ENCODE measurements around the gene ACER3. TPM values are rescaled to one million over a fixed set of nuclear protein-coding genes. Genes with fewer than 3 reads are reported as not detected.

ACER3 gene
- total RNA-seq, 2 donors from 2014 or later, result 7.0 to 24.7 TPM

DNA sequence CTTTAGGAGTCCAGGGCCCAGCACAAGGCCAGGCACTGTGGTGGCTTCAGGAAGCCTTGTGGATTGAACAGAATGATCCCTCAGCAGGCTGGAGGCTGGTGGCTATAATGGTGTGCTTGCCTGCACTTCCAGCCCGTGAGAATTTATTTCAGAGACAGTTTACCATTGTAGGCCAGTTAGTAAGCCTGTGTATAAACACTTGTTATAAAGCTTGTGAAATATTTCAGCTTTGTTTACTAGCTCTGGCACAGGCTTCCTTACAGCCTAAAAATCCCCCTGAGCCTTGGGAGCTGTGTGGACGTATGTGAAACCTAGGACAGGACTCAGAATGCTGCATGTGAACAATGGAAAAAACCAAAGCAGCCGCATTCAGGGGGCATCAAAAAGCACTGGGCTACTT, 26.6 kb upstream of the ACER3 start:
- no peak for ATAC-seq (ENCODE audit: insufficient number of reproducible peaks, low FRiP score, low read depth)
- no peak for DNase-seq (ENCODE audit: low spot score)
- TF ChIP-seq, protein P1, sequence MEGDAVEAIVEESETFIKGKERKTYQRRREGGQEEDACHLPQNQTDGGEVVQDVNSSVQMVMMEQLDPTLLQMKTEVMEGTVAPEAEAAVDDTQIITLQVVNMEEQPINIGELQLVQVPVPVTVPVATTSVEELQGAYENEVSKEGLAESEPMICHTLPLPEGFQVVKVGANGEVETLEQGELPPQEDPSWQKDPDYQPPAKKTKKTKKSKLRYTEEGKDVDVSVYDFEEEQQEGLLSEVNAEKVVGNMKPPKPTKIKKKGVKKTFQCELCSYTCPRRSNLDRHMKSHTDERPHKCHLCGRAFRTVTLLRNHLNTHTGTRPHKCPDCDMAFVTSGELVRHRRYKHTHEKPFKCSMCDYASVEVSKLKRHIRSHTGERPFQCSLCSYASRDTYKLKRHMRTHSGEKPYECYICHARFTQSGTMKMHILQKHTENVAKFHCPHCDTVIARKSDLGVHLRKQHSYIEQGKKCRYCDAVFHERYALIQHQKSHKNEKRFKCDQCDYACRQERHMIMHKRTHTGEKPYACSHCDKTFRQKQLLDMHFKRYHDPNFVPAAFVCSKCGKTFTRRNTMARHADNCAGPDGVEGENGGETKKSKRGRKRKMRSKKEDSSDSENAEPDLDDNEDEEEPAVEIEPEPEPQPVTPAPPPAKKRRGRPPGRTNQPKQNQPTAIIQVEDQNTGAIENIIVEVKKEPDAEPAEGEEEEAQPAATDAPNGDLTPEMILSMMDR (IDR thresholded peaks at IDR 0.05), result no peak
- H3K9me3 ChIP-seq, result no peaks in the 10 kb centered on the region
- H3K27ac ChIP-seq, result no peak overlapping the region
- H3K36me3 ChIP-seq, result no peaks in the 10 kb centered on the region
- peaks cover 0 to 9% of the 10 kb centered on the region in 2 donors for H3K4me1 ChIP-seq (ENCODE audit: control insufficient read depth in 1 of 2, low read depth in 2 of 2)
- no peaks in the 10 kb centered on the region for H3K27me3 ChIP-seq (replicated peaks; ENCODE audit: insufficient read depth)
- H3K4me3 ChIP-seq, result no peak overlapping the region

DNA sequence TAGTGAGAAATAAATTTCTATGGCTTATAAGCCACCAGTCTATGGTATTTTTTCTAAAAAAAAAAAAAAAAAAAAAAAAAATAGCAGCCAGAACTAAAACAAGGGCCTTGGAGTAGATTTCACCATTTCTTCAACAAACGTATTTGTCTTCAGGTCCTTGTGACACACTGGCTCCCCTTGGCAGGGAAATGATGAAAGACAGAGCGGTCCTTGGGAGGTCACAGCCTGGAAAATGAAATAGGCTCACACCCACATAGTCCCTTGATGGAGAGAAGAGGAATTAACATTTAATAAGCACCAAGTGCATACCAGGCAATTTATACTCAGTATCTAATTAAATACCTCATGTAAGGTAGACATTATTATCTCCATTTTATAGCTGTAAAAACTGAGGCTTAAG, 25.7 kb upstream of the ACER3 start:
- no peaks in the 10 kb centered on the region for H3K27me3 ChIP-seq (replicated peaks; ENCODE audit: insufficient read depth)
- ATAC-seq (ENCODE audit: insufficient number of reproducible peaks, low FRiP score, low read depth), result no peak
- H3K4me1 ChIP-seq (ENCODE audit: control insufficient read depth in 1 of 2, low read depth in 2 of 2), result peaks cover 0 to 9% of the 10 kb centered on the region in 2 donors
- H3K36me3 ChIP-seq, result no peaks in the 10 kb centered on the region
- no peak for DNase-seq (ENCODE audit: low spot score)
- TF ChIP-seq, protein P1 (IDR thresholded peaks at IDR 0.05), result no peak
- no peak overlapping the region for H3K4me3 ChIP-seq
- no peak overlapping the region for H3K27ac ChIP-seq
- no peaks in the 10 kb centered on the region for H3K9me3 ChIP-seq

DNA sequence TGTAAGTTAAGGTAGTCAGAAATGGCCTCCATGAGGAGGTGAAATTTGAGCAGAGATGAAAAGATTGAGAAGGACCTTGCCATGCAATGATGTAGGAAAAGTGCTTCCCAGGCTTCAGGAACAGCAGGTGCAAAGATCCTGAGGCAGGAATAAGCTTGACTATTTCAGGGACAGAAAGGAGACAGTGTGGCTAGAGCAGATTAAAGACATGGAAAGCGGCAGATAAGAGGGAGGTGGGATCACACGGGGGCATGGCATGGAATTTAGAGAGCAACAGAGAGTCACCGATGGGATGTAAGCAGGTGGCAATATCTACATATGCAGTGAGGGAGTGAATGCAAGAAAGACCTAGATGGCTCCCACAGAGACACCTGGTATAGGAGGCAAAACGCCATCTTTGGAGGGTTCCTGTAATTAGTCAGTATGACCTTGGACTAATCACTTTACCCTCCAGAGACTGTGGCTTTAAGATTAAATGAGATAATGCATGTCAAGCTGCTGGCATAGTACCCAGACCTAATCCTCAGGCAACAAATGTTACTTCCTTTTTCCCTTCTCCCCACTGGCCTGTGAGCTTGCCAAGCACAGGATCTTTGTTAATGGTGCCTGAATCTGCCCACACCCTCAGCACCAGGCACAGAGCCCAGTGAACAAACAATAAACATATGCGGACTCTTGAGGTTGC, 24.6 kb upstream of the ACER3 start:
- Histone ChIP-seq H3K27me3 (replicated peaks; ENCODE audit: insufficient read depth) (no peaks in the 10 kb centered on the region), H3K4me3 (no peak overlapping the region), H3K36me3 (no peaks in the 10 kb centered on the region), H3K27ac (no peak overlapping the region), H3K9me3 (no peaks in the 10 kb centered on the region), H3K4me1 (ENCODE audit: control insufficient read depth in 1 of 2, low read depth in 2 of 2) (peaks cover 0 to under 1% of the 10 kb centered on the region in 2 donors)
- no peak for DNase-seq (ENCODE audit: low spot score)
- no peak for ATAC-seq (ENCODE audit: insufficient number of reproducible peaks, low FRiP score, low read depth)
- TF ChIP-seq, protein P1 (IDR thresholded peaks at IDR 0.05), result no peak

DNA sequence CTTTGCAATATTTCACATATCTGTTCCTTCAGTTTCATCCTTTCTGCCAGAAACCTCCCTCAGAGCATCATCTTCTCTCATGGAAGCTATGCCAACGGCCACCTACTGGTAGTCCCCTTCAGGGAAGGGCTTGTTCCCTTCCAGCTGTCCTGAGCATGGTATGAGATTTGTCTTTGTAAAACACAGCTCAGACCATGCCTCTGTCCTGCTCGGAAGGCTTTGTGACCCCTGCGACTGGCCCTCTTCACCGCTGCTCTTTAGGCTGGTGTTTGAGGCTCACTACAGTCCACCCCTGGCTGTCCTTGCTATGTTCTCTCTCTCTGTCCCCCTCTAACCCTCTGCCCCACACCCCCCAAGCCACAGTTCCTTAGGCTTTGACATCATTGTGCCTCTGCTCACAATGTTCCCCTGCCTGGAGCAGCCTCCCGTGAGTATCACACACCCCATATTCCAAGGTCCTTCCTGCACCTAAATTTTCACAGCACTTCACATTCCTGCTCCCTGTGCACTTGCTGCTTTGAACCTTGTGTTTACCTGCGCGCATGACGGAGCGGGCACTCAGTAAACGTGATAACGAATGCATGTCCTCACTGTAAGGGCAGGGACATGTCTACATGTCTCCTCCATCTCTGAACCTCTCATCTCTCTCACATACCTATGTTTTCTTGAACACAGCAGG, 24.0 kb upstream of the ACER3 start:
- Histone ChIP-seq H3K4me1 (ENCODE audit: control insufficient read depth in 1 of 2, low read depth in 2 of 2) (no peaks in the 10 kb centered on the region), H3K27me3 (replicated peaks; ENCODE audit: insufficient read depth) (no peaks in the 10 kb centered on the region), H3K9me3 (no peaks in the 10 kb centered on the region), H3K4me3 (no peak overlapping the region), H3K36me3 (no peaks in the 10 kb centered on the region), H3K27ac (no peak overlapping the region)
- ATAC-seq (ENCODE audit: insufficient number of reproducible peaks, low FRiP score, low read depth), result no peak
- no peak for DNase-seq (ENCODE audit: low spot score)
- TF ChIP-seq, protein P1 (IDR thresholded peaks at IDR 0.05), result no peak

DNA sequence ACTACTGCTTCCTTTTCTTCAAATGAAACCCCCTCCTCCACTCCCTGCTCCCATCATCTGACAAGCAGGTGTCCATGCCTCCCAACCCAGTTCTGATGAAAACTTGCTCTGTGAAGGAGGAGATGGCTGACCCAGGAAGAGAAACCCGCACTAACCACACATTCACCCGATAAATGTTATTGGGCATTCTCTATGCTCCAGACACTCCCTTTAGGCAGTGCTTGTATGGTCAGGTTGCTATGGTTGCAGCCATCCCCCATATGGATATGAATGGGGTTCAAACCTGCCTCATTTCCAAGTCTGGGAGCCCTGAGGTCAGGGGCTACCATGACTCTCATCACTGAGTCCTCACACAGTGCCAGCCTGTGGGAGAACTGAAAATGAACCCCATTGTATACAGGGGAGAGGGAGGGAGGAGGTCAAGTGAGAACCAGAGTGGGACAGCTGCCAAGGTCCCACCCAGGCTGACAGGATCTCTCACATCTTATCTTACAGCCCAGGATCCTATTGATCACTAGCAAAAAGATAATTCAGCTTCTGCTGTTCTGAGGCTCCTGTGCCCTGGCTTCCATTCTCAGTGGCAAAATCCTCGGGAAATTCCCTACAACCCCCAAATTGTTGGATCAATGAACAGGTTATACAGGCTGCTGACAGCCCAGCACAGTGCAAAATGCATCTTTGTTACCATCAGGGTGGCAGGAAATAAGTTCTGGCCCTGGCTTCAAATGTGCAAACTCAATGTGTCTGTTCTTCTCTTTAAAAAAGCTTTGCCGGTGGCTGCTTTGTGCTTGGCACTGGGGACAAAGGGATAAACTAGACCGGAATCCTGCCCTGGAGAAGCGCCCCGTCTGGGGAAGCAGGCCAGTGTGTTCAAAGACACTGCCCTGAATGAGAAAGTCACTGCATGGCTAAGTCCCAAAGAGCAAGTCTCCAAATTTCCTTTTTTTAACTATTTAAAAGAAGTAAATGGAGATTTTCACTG, 22.7 kb upstream of the ACER3 start:
- Histone ChIP-seq H3K9me3 (no peaks in the 10 kb centered on the region), H3K27me3 (replicated peaks; ENCODE audit: insufficient read depth) (no peaks in the 10 kb centered on the region), H3K4me1 (ENCODE audit: control insufficient read depth in 1 of 2, low read depth in 2 of 2) (no peaks in the 10 kb centered on the region), H3K36me3 (no peaks in the 10 kb centered on the region), H3K27ac (no peak overlapping the region), H3K4me3 (no peak overlapping the region)
- ATAC-seq (ENCODE audit: insufficient number of reproducible peaks, low FRiP score, low read depth) (no peak), DNase-seq (ENCODE audit: low spot score) (no peak)
- TF ChIP-seq, protein P1 (IDR thresholded peaks at IDR 0.05), result no peak
